C4-2B (cell line): ENCODE data around the gene RMP24.

Experiments used
- ZFX ChIP-seq: fragments of 450-650 bp; IDR thresholded peaks from 2 replicates; pipeline ENCODE4 v1.6.1; 2017
- TF ChIP-seq, protein P1 (sequence below): fragments of 450-650 bp; conservative IDR thresholded peaks from 2 replicates; pipeline ENCODE4 v1.5.1; 2017; ENCODE audit warnings: mild to moderate bottlenecking

- TF ChIP-seq, protein P1, sequence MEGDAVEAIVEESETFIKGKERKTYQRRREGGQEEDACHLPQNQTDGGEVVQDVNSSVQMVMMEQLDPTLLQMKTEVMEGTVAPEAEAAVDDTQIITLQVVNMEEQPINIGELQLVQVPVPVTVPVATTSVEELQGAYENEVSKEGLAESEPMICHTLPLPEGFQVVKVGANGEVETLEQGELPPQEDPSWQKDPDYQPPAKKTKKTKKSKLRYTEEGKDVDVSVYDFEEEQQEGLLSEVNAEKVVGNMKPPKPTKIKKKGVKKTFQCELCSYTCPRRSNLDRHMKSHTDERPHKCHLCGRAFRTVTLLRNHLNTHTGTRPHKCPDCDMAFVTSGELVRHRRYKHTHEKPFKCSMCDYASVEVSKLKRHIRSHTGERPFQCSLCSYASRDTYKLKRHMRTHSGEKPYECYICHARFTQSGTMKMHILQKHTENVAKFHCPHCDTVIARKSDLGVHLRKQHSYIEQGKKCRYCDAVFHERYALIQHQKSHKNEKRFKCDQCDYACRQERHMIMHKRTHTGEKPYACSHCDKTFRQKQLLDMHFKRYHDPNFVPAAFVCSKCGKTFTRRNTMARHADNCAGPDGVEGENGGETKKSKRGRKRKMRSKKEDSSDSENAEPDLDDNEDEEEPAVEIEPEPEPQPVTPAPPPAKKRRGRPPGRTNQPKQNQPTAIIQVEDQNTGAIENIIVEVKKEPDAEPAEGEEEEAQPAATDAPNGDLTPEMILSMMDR = no peak
- TF ChIP-seq ZFX = no peak
Observed at GRCh38 chr18:36025025-36025424, 52.5 kb downstream of the RMP24 start.
